LoVo (cell line): ENCODE data around the gene BPNT1.
"Not testable (repeated sequence)": the region's sequence is repeated elsewhere in the genome, so short reads cannot be mapped to it uniquely, and the experiment has no call there.

Experiments
- DNase-seq: peaks from one replicate; pipeline ENCODE4 v3.0.0-alpha.2; 2016; ENCODE audit warnings: low spot score

BPNT1 gene

GRCh38 chr1:220077887-220078286 lies 11.7 kb downstream of the BPNT1 start:
- no peak for DNase-seq

- DNase-seq, result no peak
These were observed 12.5 kb downstream of the BPNT1 start for GRCh38 chr1:220076861-220077762.

- DNase-seq, result no peak
These were observed 22.1 kb downstream of the BPNT1 start for GRCh38 chr1:220067269-220068204.

- DNase-seq, result no peak
These were observed 27.0 kb downstream of the BPNT1 start for GRCh38 chr1:220062629-220063028.

- no peak for DNase-seq
These were observed 28.7 kb downstream of the BPNT1 start for GRCh38 chr1:220060876-220061275.

GRCh38 chr1:220056374-220056773 lies 33.2 kb downstream of the BPNT1 start:
- DNase-seq, result no peak

- peak; percentile 96 for DNase-seq
These were observed 43.3 kb downstream of the BPNT1 start, which contains the start of gene EPRS1 for GRCh38 chr1:220046052-220046930. Gene EPRS1, minus strand, starts transcription at chr1:220046505. Its CDS starts 117 bp downstream, at chr1:220046388.

GRCh38 chr1:220045356-220046051 lies 44.1 kb downstream of the BPNT1 start:
- no peak for DNase-seq

- no peak for DNase-seq
These were observed 44.8 kb downstream of the BPNT1 start for GRCh38 chr1:220044678-220045355.

- DNase-seq, result no peak
These were observed 45.9 kb downstream of the BPNT1 start for GRCh38 chr1:220043646-220044045.

GRCh38 chr1:220040028-220040596 lies 49.5 kb downstream of the BPNT1 start:
- no peak for DNase-seq

GRCh38 chr1:220038640-220039039 lies 50.9 kb downstream of the BPNT1 start:
- no peak for DNase-seq

- not testable (repeated sequence) for DNase-seq
These were observed 51.8 kb downstream of the BPNT1 start for GRCh38 chr1:220037810-220038209.

- no peak for DNase-seq
These were observed 56.7 kb downstream of the BPNT1 start for GRCh38 chr1:220032911-220033310.

- no peak for DNase-seq
These were observed 58.3 kb downstream of the BPNT1 start for GRCh38 chr1:220031287-220031686.

- DNase-seq, result no peak
These were observed 61.2 kb downstream of the BPNT1 start for GRCh38 chr1:220028346-220028895.

GRCh38 chr1:220019071-220019470 lies 70.5 kb downstream of the BPNT1 start:
- DNase-seq, result no peak

- no peak for DNase-seq
These were observed 76.1 kb downstream of the BPNT1 start for GRCh38 chr1:220013497-220013896.

GRCh38 chr1:220012259-220012658 lies 77.3 kb downstream of the BPNT1 start:
- DNase-seq, result no peak

- DNase-seq, result no peak
These were observed 78.0 kb downstream of the BPNT1 start for GRCh38 chr1:220011620-220012019.
